Coronary artery (tissue), 2 donors: ENCODE results near the gene GPR26.
A peak's percentile ranks its signal among the peaks of the same experiment; 100 is the strongest.

Experiments
- DNase-seq: peaks from one replicate; pipeline ENCODE4 v3.0.0-alpha.2; 2017; ENCODE audit warnings: low spot score
- H3K27ac ChIP-seq, 2 donors: fragments of 200-600 bp; sonication (generic); one replicate each; pipeline ENCODE4 v1.5.1; 2016 to 2019
- H3K4me3 ChIP-seq: fragments of 200-600 bp; sonication (generic); 2 replicates; pipeline ENCODE4 v1.5.1; 2016; ENCODE audit warnings: mild to moderate bottlenecking, moderate library complexity
- TF ChIP-seq, protein P1 (sequence below): fragments of 200-600 bp; sonication (generic); IDR thresholded peaks from one replicate; pipeline ENCODE4 v1.5.1; 2019; ENCODE audit warnings: antibody characterized with exemption

Gene GPR26

DNA sequence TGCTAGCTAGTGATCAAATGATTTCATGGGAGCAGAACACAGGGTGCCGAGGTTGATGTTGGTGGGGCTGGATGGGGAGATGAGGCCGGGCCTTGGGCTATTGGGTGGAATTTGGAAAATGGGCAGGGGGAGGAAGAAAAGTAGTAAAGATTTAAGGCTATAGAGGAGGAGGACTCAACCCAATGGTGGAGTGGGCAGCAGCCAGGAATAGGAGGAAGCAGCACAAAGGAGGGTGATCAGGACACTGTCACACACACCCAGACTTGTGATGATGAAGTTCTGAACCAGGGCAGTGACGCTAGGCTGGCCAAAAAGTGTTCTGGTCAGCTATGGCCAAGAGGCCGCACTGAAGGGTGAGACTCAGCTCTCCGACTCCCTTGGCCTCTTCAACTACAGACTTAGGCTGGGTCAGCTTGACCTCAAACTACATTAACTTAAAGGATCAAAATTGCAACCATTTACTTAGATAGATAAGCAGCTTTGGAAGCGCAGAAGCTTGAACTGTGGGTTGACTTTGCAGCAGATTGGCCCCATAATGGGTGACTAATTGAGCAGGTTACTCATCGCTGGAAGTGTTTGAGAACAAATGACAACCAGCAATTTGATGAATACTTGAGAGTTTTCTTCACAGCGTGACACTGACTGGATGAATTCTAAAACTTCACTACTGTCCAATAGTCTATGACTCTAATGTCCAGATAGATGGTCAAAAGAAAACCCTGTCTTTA lies 29.4 kb upstream of the GPR26 start:
- Histone ChIP-seq H3K27ac (no peak overlapping the region), H3K4me3 (no peak overlapping the region)
- peak; percentile 43 for DNase-seq
- TF ChIP-seq, protein P1, sequence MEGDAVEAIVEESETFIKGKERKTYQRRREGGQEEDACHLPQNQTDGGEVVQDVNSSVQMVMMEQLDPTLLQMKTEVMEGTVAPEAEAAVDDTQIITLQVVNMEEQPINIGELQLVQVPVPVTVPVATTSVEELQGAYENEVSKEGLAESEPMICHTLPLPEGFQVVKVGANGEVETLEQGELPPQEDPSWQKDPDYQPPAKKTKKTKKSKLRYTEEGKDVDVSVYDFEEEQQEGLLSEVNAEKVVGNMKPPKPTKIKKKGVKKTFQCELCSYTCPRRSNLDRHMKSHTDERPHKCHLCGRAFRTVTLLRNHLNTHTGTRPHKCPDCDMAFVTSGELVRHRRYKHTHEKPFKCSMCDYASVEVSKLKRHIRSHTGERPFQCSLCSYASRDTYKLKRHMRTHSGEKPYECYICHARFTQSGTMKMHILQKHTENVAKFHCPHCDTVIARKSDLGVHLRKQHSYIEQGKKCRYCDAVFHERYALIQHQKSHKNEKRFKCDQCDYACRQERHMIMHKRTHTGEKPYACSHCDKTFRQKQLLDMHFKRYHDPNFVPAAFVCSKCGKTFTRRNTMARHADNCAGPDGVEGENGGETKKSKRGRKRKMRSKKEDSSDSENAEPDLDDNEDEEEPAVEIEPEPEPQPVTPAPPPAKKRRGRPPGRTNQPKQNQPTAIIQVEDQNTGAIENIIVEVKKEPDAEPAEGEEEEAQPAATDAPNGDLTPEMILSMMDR = no peak

GRCh38 chr10:123637326-123637880 lies 28.8 kb upstream of the GPR26 start:
- TF ChIP-seq, protein P1 = no peak
- no peak overlapping the region for H3K27ac ChIP-seq
- DNase-seq = peak; percentile 33
- no peak overlapping the region for H3K4me3 ChIP-seq

- Histone ChIP-seq H3K27ac (no peak overlapping the region), H3K4me3 (no peak overlapping the region)
- TF ChIP-seq, protein P1 = no peak
- DNase-seq = peak; percentile 22
Measured at GRCh38 chr10:123639131-123639530, 27.0 kb upstream of the GPR26 start.

DNA sequence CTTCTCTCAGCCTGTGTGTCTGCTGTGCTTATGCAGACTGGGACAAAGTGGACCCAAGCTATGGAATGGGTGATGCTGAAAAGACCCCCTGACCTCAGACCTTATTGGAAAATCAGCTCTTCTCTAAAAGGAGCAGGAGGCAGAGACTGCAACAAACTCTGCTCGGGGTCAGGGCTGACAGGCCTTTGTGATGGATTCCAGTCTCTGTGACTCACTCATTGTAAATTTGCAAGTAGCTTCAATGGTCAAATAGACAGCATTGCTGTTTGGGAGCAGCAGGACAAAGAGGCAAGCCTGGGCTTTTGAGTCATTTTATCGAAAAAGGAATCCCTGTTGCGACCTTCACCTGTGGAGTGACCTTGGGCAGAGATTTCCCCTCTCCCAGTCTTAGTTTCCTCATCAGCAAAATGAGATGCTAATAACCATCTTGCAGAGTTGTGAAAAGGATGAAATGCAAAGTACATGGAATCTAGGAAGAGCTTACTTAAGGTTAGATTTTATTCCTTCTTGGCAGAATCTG lies 26.1 kb upstream of the GPR26 start:
- H3K4me3 ChIP-seq = no peak overlapping the region
- TF ChIP-seq, protein P1 = no peak
- H3K27ac ChIP-seq = no peak overlapping the region
- peak; percentile 46 for DNase-seq

GRCh38 chr10:123642293-123642692 lies 23.9 kb upstream of the GPR26 start:
- TF ChIP-seq, protein P1 = no peak

GRCh38 chr10:123642697-123643096 lies 23.5 kb upstream of the GPR26 start:
- H3K4me3 ChIP-seq = no peak overlapping the region
- TF ChIP-seq, protein P1 = no peak
- no peak overlapping the region for H3K27ac ChIP-seq
- peak; percentile 56 for DNase-seq

More at GRCh38 chr10:123642293-123642692, 23.9 kb upstream of the GPR26 start:
- Histone ChIP-seq H3K27ac (no peak overlapping the region), H3K4me3 (no peak overlapping the region)
- peak; percentile 38 for DNase-seq

GRCh38 chr10:123643315-123643714 lies 22.8 kb upstream of the GPR26 start:
- TF ChIP-seq, protein P1 = no peak
- Histone ChIP-seq H3K4me3 (no peak overlapping the region), H3K27ac (no peak overlapping the region)
- DNase-seq = peak; percentile 29
